HG02970 (cell line): ENCODE results near the gene KLF6.

ENCODE experiments used
- ATAC-seq: cut with Tn5 transposase; IDR thresholded peaks from one replicate; pipeline ENCODE4 v1.9.1; 2021; ENCODE audit warnings: mild to moderate bottlenecking, moderate library complexity, moderate number of reproducible peaks; ENCODE audit not compliant: unreplicated experiment, low FRiP score

KLF6 gene

GRCh38 chr10:3790272-3790671, 5.3 kb upstream of the KLF6 start:
- ATAC-seq: no peak

GRCh38 chr10:3789621-3790020, 4.6 kb upstream of the KLF6 start:
- no peak for ATAC-seq

GRCh38 chr10:3787816-3788215, 2.8 kb upstream of the KLF6 start:
- ATAC-seq: no peak

GRCh38 chr10:3787016-3787400, 2.0 kb upstream of the KLF6 start:
- ATAC-seq: no peak

- no peak for ATAC-seq
Observed at GRCh38 chr10:3786295-3787015, 1.4 kb upstream of the KLF6 start.

- no peak for ATAC-seq
Observed at GRCh38 chr10:3785851-3786271, 852 bp upstream of the KLF6 start.

- peak; percentile 73 for ATAC-seq
Observed at GRCh38 chr10:3785251-3785850, 342 bp upstream of the KLF6 start.

GRCh38 chr10:3783682-3784432, 1.2 kb downstream of the KLF6 start:
- ATAC-seq: no peak

- no peak for ATAC-seq
Observed at GRCh38 chr10:3783316-3783681, 1.7 kb downstream of the KLF6 start.

- no peak for ATAC-seq
Observed at GRCh38 chr10:3782451-3783315, 2.3 kb downstream of the KLF6 start.

- ATAC-seq: no peak
Observed at GRCh38 chr10:3782146-3782450, 2.9 kb downstream of the KLF6 start.

- no peak for ATAC-seq
Observed at GRCh38 chr10:3781468-3782145, 3.4 kb downstream of the KLF6 start.

GRCh38 chr10:3780771-3781467, 4.1 kb downstream of the KLF6 start:
- no peak for ATAC-seq

- ATAC-seq: no peak
Observed at GRCh38 chr10:3780021-3780770, 4.8 kb downstream of the KLF6 start.

- ATAC-seq: no peak
Observed at GRCh38 chr10:3779158-3779741, 5.8 kb downstream of the KLF6 start.

GRCh38 chr10:3778692-3779157, 6.3 kb downstream of the KLF6 start:
- no peak for ATAC-seq

GRCh38 chr10:3777981-3778691, 6.9 kb downstream of the KLF6 start:
- no peak for ATAC-seq
